ENCODE results near the gene SPATA12.

- TF ChIP-seq CTCF (conservative IDR thresholded peaks at IDR 0.05; ENCODE audit: low read depth, low read length) (no peak), EZH2 (IDR thresholded peaks at IDR 0.05; ENCODE audit: borderline replicate concordance, low read depth, low read length, poor library complexity, severe bottlenecking) (no peak)
Observed at GRCh38 chr3:57043518-57043917, 16.9 kb upstream of the SPATA12 start.
